Rectal smooth muscle tissue (tissue), 1 donor: ENCODE measurements around the gene GPR171.

Source experiments
- H3K27ac ChIP-seq: one replicate; pipeline ENCODE4 v1.7.0; 2013; ENCODE audit warnings: low read depth, low read length, inconsistent platforms
- H3K27me3 ChIP-seq: one replicate; pipeline ENCODE4 v1.7.0; 2013; ENCODE audit warnings: low read length; ENCODE audit not compliant: control insufficient read depth, insufficient read depth
- H3K36me3 ChIP-seq: one replicate; pipeline ENCODE4 v1.7.0; 2013; ENCODE audit warnings: low read length; ENCODE audit not compliant: control insufficient read depth, insufficient read depth
- H3K4me1 ChIP-seq: one replicate; pipeline ENCODE4 v1.7.0; 2013; ENCODE audit warnings: low read length; ENCODE audit not compliant: control insufficient read depth, insufficient read depth
- H3K4me3 ChIP-seq: one replicate; pipeline ENCODE4 v1.7.0; 2013; ENCODE audit warnings: low read length
- H3K9ac ChIP-seq: one replicate; pipeline ENCODE4 v1.7.0; 2013; ENCODE audit warnings: low read length

The GPR171 gene

GRCh38 chr3:151166161-151166560 lies 36.9 kb downstream of the GPR171 start:
- Histone ChIP-seq H3K27ac (no peak overlapping the region), H3K4me1 (no peaks in the 10 kb centered on the region), H3K27me3 (no peaks in the 10 kb centered on the region), H3K36me3 (no peaks in the 10 kb centered on the region), H3K4me3 (no peak overlapping the region), H3K9ac (no peak overlapping the region)

- Histone ChIP-seq H3K27me3 (no peaks in the 10 kb centered on the region), H3K27ac (no peak overlapping the region), H3K36me3 (no peaks in the 10 kb centered on the region), H3K9ac (no peak overlapping the region), H3K4me1 (no peaks in the 10 kb centered on the region), H3K4me3 (no peak overlapping the region)
These were observed 37.8 kb downstream of the GPR171 start for GRCh38 chr3:151165226-151165625.

- no peak overlapping the region for H3K4me3 ChIP-seq
- H3K4me1 ChIP-seq: no peaks in the 10 kb centered on the region
- H3K27ac ChIP-seq: no peak overlapping the region
- H3K36me3 ChIP-seq: no peaks in the 10 kb centered on the region
- no peaks in the 10 kb centered on the region for H3K27me3 ChIP-seq
- no peak overlapping the region for H3K9ac ChIP-seq
These were observed 43.2 kb downstream of the GPR171 start for GRCh38 chr3:151159806-151160205.

GRCh38 chr3:151156618-151157216 lies 46.3 kb downstream of the GPR171 start:
- H3K36me3 ChIP-seq: no peaks in the 10 kb centered on the region
- H3K27ac ChIP-seq: no peak overlapping the region
- H3K4me1 ChIP-seq: no peaks in the 10 kb centered on the region
- H3K27me3 ChIP-seq: no peaks in the 10 kb centered on the region
- H3K4me3 ChIP-seq: no peak overlapping the region
- H3K9ac ChIP-seq: no peak overlapping the region

GRCh38 chr3:151155409-151156128 lies 47.4 kb downstream of the GPR171 start:
- no peaks in the 10 kb centered on the region for H3K27me3 ChIP-seq
- no peaks in the 10 kb centered on the region for H3K4me1 ChIP-seq
- no peaks in the 10 kb centered on the region for H3K36me3 ChIP-seq
- no peak overlapping the region for H3K27ac ChIP-seq
- H3K4me3 ChIP-seq: no peak overlapping the region
- H3K9ac ChIP-seq: no peak overlapping the region

- Histone ChIP-seq H3K27ac (no peak overlapping the region), H3K9ac (no peak overlapping the region), H3K27me3 (no peaks in the 10 kb centered on the region), H3K4me1 (no peaks in the 10 kb centered on the region), H3K36me3 (no peaks in the 10 kb centered on the region), H3K4me3 (no peak overlapping the region)
These were observed 48.5 kb downstream of the GPR171 start for GRCh38 chr3:151154566-151154965.

GRCh38 chr3:151152455-151153079 lies 50.4 kb downstream of the GPR171 start:
- no peaks in the 10 kb centered on the region for H3K4me1 ChIP-seq
- H3K4me3 ChIP-seq: no peak overlapping the region
- H3K27me3 ChIP-seq: no peaks in the 10 kb centered on the region
- no peaks in the 10 kb centered on the region for H3K36me3 ChIP-seq
- no peak overlapping the region for H3K27ac ChIP-seq
- H3K9ac ChIP-seq: no peak overlapping the region
